ENCODE data around the gene CLEC6A.

DNA sequence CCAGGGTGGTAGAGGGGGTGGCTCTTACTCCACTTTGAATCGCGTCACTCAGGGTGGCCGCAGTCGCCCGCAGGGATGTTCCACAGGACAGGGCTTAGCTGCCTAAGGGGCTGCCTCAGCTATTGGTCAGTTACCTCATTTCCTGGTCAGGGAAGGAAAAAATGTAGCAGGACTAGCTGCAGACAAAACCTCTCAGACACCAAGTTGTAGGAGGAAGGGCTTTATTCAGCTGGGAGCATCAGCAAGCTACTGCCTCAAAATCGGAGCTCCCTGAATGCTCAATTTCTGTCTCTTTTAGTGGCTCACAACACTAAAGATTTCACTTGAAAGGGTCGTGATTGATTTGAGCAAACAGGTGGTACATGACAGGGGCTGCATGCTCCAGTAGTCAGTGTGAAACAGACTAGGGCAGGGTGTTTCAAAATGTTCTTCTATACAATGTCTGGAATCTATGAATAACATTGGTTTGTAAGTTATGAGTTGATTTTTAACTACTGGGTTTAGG, 6.4 kb upstream of the CLEC6A start:
- TF ChIP-seq POLR2AphosphoS5 (IDR thresholded peaks at IDR 0.05) (no peak), POLR2A (IDR thresholded peaks at IDR 0.05) (no peak), CTCF (IDR thresholded peaks at IDR 0.05) (no peak), EP300 (IDR thresholded peaks at IDR 0.05) (no peak)
